Thyroid gland (tissue), 4 donors: ENCODE data around the gene UQCRFS1. TPM values are rescaled to one million over a fixed set of nuclear protein-coding genes. Genes with fewer than 3 reads are reported as not detected.

Experiments used
- DNase-seq, 2 donors: peaks; one replicate each; pipeline ENCODE4 v3.0.0-alpha.2; 2019
- H3K27ac ChIP-seq, 3 donors: fragments of 200-600 bp; sonication (generic); 1 replicate in 2 of 3; 2 replicates in 1 of 3; pipeline ENCODE4 v1.5.1; 2016 to 2019; ENCODE audit warnings: mild to moderate bottlenecking in 1 of 3, moderate library complexity in 1 of 3
- H3K27me3 ChIP-seq: fragments of 200-600 bp; sonication (generic); one replicate; pipeline ENCODE4 v1.5.1; 2019
- H3K36me3 ChIP-seq, 2 donors: fragments of 200-600 bp; sonication (generic); one replicate each; pipeline ENCODE4 v1.5.1; 2016 to 2019
- H3K4me1 ChIP-seq, 2 donors: fragments of 200-600 bp; sonication (generic); one replicate each; pipeline ENCODE4 v1.5.1; 2017 to 2019
- H3K4me3 ChIP-seq, 3 donors: fragments of 200-600 bp; sonication (generic); replicated peaks in 1 of 3; 1 replicate in 2 of 3; 2 replicates in 1 of 3; pipeline ENCODE4 v1.5.1; 2016; ENCODE audit warnings: mild to moderate bottlenecking in 1 of 3
- H3K9me3 ChIP-seq: fragments of 200-600 bp; sonication (generic); one replicate; pipeline ENCODE4 v1.5.1; 2017
- POLR2A ChIP-seq, 2 donors: fragments of 450-650 bp; IDR thresholded peaks; one replicate each; pipeline ENCODE4 v1.6.1; 2017; ENCODE audit warnings: antibody characterized with exemption in 2 of 2, mild to moderate bottlenecking in 2 of 2, moderate library complexity in 1 of 2
- WGBS, 2 donors: methylation state at CpG; one replicate each; pipeline ENCODE4 v1.1.5; 2017; 5-methylcytosine and 5-hydroxymethylcytosine counted together
- intact Hi-C: fragments of 100-400 bp; cut with DNase I; formaldehyde crosslinking; loops from one replicate; pipeline ENCODE4 v1.15.1; 2023
- small RNA-seq: library from RNA; depleted of rRNA; stranded (forward); fragments of <200 nt; gene quantifications from one replicate; pipeline ENCODE3, GENCODE V24; 2016
- total RNA-seq, 4 donors: library from RNA; depleted of rRNA; stranded (reverse); fragments of >200 nt; gene quantifications; one replicate each; pipeline ENCODE4 v1.2.3, GENCODE V29; 2016
- TF ChIP-seq, protein P1 (sequence below), 6 experiments: fragments of 200-600 bp in 3 of 6; fragments of 450-650 bp in 3 of 6; sonication (generic) in 3 of 6; IDR thresholded peaks; one replicate each; pipeline ENCODE4 v1.5.1; 2016 to 2019; ENCODE audit warnings: antibody characterized with exemption in 6 of 6, mild to moderate bottlenecking in 2 of 6, inconsistent platforms in 1 of 6, moderate library complexity in 1 of 6

Gene UQCRFS1
- total RNA-seq, 4 donors from 2014 or later = 19.9 to 49.0 (median 31.9) TPM

DNA sequence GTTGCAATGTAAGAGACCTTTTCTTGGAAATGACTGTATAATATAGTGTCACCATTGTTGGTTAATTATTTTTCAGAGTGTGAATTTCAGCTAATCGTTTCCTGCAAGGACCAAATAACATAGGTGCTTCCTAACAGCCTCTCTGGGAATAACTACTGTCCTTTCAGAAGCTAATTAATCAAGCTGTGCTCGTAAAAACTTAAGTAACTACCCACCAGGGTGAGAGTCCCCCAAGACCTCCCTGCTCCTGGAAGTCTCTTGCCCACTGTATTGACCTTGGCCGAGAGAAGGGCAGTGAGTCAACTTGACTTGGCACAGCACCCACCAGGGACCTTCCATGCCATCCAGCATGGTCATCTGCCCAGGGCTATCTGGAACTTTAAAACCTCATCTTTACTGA is 50.3 kb downstream of the UQCRFS1 start:
- intact Hi-C loops = no loop called here
- Histone ChIP-seq H3K9me3 (no peaks in the 10 kb centered on the region), H3K4me1 (no peaks in the 10 kb centered on the region), H3K27ac (no peak overlapping the region), H3K36me3 (no peaks in the 10 kb centered on the region), H3K27me3 (no peaks in the 10 kb centered on the region), H3K4me3 (no peak overlapping the region)
- DNase-seq = no peak
- 23 to 26% methylated on average over 3 of the region's 3 CpGs for WGBS, 2 donors
- TF ChIP-seq, protein P1, sequence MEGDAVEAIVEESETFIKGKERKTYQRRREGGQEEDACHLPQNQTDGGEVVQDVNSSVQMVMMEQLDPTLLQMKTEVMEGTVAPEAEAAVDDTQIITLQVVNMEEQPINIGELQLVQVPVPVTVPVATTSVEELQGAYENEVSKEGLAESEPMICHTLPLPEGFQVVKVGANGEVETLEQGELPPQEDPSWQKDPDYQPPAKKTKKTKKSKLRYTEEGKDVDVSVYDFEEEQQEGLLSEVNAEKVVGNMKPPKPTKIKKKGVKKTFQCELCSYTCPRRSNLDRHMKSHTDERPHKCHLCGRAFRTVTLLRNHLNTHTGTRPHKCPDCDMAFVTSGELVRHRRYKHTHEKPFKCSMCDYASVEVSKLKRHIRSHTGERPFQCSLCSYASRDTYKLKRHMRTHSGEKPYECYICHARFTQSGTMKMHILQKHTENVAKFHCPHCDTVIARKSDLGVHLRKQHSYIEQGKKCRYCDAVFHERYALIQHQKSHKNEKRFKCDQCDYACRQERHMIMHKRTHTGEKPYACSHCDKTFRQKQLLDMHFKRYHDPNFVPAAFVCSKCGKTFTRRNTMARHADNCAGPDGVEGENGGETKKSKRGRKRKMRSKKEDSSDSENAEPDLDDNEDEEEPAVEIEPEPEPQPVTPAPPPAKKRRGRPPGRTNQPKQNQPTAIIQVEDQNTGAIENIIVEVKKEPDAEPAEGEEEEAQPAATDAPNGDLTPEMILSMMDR (IDR thresholded peaks at IDR 0.05) = no peak
- no peak for TF ChIP-seq POLR2A (IDR thresholded peaks at IDR 0.05)

DNA sequence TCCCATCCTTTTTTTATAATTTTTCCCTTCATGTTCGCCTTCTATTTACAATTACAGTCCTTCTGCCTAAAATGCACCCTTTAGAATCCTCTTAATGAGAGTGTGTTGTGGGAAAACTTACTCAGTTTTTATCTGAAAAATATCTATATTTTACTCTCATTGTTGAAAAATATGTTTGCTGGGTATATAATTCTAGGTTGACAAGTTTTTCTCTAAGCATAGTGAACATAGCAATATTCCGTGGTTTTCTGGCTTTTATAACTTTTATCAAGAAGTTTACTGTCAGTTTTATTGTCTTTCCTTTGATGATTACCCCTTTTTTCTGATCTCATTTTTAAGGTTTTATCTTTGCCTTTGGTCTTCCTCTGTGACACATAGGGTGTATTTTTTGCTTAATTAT is 57.3 kb downstream of the UQCRFS1 start:
- no peak for TF ChIP-seq POLR2A (IDR thresholded peaks at IDR 0.05)
- TF ChIP-seq, protein P1 (IDR thresholded peaks at IDR 0.05) = no peak
- no peak for DNase-seq
- 85 to 87% methylated on average over 2 of the region's 2 CpGs for WGBS, 2 donors
- intact Hi-C loops = no loop called here
- no peaks in the 10 kb centered on the region for H3K9me3 ChIP-seq
- no peak overlapping the region for H3K27ac ChIP-seq
- no peak overlapping the region for H3K4me3 ChIP-seq
- H3K4me1 ChIP-seq = no peaks in the 10 kb centered on the region
- no peaks in the 10 kb centered on the region for H3K36me3 ChIP-seq
- H3K27me3 ChIP-seq = no peaks in the 10 kb centered on the region

Small RNA genes within 50 kb of the gene (small RNA-seq; reads per million reads assigned to genes)
- gene RN7SL340P = not detected
